Measurements from ENCODE around the gene TMEFF2.

TMEFF2 gene

DNA sequence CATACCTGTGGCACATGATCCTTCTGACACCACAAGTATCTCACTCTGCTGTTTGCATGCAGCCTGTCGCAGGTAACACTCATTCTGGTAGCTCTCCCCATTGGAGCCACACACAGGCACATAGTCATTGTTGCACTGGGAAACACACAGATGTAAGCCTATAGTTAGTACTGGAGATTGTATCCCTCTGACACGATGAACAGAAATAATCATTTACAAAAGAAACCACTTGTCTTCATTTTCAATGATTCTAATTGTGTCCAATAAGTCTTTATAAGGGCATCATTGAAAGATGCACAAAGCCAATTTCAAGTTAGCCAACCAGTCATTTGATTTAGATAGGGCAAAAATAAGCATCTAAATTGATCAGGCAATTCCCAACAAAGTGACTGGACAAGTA lies 10.4 kb downstream of the TMEFF2 start:
- TF ChIP-seq, protein P1, sequence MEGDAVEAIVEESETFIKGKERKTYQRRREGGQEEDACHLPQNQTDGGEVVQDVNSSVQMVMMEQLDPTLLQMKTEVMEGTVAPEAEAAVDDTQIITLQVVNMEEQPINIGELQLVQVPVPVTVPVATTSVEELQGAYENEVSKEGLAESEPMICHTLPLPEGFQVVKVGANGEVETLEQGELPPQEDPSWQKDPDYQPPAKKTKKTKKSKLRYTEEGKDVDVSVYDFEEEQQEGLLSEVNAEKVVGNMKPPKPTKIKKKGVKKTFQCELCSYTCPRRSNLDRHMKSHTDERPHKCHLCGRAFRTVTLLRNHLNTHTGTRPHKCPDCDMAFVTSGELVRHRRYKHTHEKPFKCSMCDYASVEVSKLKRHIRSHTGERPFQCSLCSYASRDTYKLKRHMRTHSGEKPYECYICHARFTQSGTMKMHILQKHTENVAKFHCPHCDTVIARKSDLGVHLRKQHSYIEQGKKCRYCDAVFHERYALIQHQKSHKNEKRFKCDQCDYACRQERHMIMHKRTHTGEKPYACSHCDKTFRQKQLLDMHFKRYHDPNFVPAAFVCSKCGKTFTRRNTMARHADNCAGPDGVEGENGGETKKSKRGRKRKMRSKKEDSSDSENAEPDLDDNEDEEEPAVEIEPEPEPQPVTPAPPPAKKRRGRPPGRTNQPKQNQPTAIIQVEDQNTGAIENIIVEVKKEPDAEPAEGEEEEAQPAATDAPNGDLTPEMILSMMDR (IDR thresholded peaks at IDR 0.05; ENCODE audit: low read depth, low read length): no peak
- no peak overlapping the region for H3K4me3 ChIP-seq (ENCODE audit: low read depth, low read length)

GRCh38 chr2:192183296-192183695 lies 11.4 kb downstream of the TMEFF2 start:
- H3K4me3 ChIP-seq (ENCODE audit: low read depth, low read length): no peak overlapping the region
- TF ChIP-seq, protein P1 (IDR thresholded peaks at IDR 0.05; ENCODE audit: low read depth, low read length): no peak

GRCh38 chr2:192166946-192167345 lies 27.8 kb downstream of the TMEFF2 start:
- TF ChIP-seq, protein P1 (IDR thresholded peaks at IDR 0.05; ENCODE audit: low read depth, low read length): no peak
- H3K4me3 ChIP-seq (ENCODE audit: low read depth, low read length): no peak overlapping the region

- TF ChIP-seq, protein P1 (IDR thresholded peaks at IDR 0.05; ENCODE audit: low read depth, low read length): no peak
- no peak overlapping the region for H3K4me3 ChIP-seq (ENCODE audit: low read depth, low read length)
These were observed 28.9 kb downstream of the TMEFF2 start for GRCh38 chr2:192165842-192166241.

GRCh38 chr2:192162392-192163042 lies 32.2 kb downstream of the TMEFF2 start:
- no peak overlapping the region for H3K4me3 ChIP-seq (ENCODE audit: low read depth, low read length)
- TF ChIP-seq, protein P1 (IDR thresholded peaks at IDR 0.05; ENCODE audit: low read depth, low read length): peak; percentile 66; the same call in 1 of the 2 replicates

DNA sequence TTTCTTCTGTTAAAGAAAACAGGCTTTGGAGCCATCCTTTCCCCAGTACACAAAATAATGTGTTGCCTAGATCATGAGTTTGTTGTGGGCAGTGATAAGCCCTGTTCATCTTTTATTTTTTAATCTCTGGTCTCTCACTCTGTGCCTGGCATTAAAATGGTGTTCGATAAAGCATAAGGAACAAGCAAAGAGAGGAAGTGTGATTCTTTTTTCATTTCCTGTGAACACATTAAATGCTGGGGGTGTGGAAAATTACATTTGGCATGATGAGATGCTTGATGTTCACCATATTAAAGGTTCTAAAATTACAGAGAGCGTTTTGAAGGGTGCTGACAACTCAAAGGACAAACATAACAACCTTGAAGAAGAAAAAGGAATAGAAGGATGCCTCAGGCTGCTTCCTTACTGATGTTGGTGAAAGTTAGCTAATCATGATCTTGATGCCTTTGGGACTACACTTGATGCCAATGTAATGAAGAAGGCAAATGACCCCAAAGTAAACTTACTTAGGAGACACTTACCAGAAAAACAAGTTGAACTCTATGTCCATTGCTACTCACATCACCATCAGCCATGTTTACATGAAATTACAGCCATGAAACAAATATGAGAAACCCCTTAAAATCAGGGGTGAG lies 33.0 kb downstream of the TMEFF2 start:
- no peak overlapping the region for H3K4me3 ChIP-seq (ENCODE audit: low read depth, low read length)
- TF ChIP-seq, protein P1 (IDR thresholded peaks at IDR 0.05; ENCODE audit: low read depth, low read length): no peak

DNA sequence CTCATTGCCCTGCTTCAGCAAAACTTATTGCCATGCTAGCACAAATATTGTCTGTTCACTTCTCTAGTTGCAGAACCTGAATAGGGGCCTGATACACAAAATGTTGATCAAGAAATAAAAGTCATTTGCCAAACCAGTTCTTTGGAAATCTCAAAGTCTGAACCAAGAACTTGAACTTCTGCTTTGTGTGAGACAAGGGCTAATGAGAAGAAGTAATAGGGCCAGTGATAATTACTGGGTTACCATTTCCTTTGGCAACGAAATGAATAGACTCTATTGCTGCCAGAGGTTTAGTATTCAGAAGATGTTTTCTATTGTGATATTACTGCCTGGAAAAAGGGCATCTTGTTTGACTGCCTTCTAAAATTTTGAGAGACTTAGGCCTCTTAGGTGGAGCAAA lies 35.0 kb downstream of the TMEFF2 start:
- no peak overlapping the region for H3K4me3 ChIP-seq (ENCODE audit: low read depth, low read length)
- TF ChIP-seq, protein P1 (IDR thresholded peaks at IDR 0.05; ENCODE audit: low read depth, low read length): no peak

All from WI38 (cell line).